ENCODE results near the gene DGKZ.

DNA sequence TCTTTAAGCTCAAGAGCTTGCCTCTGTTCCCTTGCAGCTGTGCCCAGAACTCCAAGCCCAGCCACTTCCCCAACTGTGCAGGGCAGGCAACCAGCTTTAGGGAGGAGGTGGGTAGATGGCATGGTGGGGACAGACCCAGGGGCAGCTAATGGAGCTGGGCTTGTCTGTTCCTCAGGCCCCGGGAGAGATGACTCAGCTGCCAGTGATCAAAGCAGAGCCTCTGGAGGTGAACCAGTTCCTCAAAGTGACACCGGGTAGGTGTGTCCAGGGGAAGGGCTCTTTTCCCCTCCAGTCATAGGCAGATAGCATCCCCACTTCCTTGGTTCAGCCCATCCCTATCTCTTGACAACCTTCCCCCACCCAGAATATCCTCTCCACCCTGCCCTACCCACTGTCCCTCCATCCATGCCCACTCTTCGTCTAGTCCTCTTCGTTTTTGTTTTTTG, 37.4 kb upstream of the DGKZ start:
- TF ChIP-seq, protein P1, sequence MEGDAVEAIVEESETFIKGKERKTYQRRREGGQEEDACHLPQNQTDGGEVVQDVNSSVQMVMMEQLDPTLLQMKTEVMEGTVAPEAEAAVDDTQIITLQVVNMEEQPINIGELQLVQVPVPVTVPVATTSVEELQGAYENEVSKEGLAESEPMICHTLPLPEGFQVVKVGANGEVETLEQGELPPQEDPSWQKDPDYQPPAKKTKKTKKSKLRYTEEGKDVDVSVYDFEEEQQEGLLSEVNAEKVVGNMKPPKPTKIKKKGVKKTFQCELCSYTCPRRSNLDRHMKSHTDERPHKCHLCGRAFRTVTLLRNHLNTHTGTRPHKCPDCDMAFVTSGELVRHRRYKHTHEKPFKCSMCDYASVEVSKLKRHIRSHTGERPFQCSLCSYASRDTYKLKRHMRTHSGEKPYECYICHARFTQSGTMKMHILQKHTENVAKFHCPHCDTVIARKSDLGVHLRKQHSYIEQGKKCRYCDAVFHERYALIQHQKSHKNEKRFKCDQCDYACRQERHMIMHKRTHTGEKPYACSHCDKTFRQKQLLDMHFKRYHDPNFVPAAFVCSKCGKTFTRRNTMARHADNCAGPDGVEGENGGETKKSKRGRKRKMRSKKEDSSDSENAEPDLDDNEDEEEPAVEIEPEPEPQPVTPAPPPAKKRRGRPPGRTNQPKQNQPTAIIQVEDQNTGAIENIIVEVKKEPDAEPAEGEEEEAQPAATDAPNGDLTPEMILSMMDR (IDR thresholded peaks at IDR 0.05), result no peak
- no peak for TF ChIP-seq POLR2A (IDR thresholded peaks at IDR 0.05)
